Measurements from ENCODE around the gene EXOC2.
"Not testable (repeated sequence)": the region's sequence is repeated elsewhere in the genome, so short reads cannot be mapped to it uniquely, and the experiment has no call there.

The EXOC2 gene

DNA sequence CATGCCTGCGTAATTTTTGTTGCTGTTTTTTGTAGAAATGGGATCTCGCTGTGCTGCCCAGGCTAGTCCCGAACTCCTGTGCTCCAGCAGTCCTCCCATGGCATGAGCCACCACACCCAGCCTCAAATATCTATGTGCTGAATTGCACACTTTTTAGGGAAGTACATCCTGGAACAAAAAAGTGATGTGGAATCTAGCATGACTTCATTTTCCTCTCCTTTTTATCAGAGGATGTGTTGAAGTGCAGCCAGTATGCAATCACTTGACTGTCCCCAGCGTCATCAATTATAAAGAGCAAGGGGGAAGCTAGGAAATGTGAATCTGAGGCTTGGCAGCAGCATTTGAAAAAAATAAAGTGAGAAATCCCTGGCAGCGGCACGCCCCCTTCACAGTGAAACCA is 6.4 kb upstream of the EXOC2 start:
- no peak for DNase-seq (ENCODE audit: low read depth)
- in situ Hi-C loops (cut with HindIII; ENCODE audit: low sequenced_read_pairs) = no loop called here
- H3K4me3 ChIP-seq (ENCODE audit: low read depth, low read length) = no peak overlapping the region
- TF ChIP-seq, protein P1, sequence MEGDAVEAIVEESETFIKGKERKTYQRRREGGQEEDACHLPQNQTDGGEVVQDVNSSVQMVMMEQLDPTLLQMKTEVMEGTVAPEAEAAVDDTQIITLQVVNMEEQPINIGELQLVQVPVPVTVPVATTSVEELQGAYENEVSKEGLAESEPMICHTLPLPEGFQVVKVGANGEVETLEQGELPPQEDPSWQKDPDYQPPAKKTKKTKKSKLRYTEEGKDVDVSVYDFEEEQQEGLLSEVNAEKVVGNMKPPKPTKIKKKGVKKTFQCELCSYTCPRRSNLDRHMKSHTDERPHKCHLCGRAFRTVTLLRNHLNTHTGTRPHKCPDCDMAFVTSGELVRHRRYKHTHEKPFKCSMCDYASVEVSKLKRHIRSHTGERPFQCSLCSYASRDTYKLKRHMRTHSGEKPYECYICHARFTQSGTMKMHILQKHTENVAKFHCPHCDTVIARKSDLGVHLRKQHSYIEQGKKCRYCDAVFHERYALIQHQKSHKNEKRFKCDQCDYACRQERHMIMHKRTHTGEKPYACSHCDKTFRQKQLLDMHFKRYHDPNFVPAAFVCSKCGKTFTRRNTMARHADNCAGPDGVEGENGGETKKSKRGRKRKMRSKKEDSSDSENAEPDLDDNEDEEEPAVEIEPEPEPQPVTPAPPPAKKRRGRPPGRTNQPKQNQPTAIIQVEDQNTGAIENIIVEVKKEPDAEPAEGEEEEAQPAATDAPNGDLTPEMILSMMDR (IDR thresholded peaks at IDR 0.05; ENCODE audit: low read depth, low read length, missing control alignments) = no peak

DNA sequence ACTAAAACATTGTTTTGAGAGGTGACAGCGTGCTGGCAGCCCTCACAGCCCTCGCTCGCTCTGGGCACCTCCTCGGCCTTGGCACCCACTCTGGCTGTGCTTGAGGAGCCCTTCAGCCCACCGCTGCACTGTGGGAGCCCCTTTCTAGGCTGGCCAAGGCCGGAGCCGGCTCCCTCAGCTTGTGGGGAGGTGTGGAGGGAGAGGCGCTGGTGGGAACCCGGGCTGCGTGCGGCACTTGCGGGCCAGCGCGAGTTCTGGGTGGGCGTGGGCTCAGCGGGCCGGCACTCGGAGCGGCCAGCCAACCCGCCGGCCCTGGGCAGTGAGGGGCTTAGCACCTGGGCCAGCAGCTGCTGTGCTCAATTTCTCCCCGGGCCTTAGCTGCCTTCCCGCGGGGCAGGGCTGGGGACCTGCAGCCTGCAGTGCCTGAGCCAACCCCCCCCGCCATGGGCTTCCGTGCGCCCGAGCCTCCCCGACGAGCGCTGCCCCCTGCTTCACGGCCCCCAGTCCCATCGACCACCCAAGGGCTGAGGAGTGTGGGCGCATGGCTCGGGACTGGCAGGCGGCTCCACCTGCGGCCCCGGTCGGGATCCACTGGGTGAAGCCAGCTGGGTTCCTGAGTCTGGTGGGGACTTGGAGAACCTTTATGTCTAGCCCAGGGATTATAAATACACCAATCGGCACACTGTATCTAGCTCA is 1.6 kb upstream of the EXOC2 start:
- H3K4me3 ChIP-seq (ENCODE audit: low read depth, low read length); DNase-seq (ENCODE audit: low read depth); in situ Hi-C loops (cut with HindIII; ENCODE audit: low sequenced_read_pairs): not testable (repeated sequence)

DNA sequence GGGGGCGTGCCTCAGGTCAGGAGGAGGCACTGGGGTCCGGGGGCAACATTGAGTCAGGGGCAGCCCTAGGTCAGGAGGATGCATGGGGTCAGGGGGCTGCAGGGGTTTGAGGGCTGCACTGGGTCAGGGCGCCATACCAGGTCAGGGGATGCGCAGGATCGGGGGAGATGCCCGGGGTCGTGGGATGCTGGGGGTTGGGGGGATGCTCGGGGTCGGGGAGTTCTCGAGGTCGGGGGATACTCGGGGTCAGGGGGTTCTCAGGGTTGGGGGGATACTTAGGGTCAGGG is 727 bp upstream of the EXOC2 start:
- no peak for DNase-seq (ENCODE audit: low read depth)
- H3K4me3 ChIP-seq (ENCODE audit: low read depth, low read length) = peak overlapping the region; percentile 83
- TF ChIP-seq, protein P1 (IDR thresholded peaks at IDR 0.05; ENCODE audit: low read depth, low read length, missing control alignments) = no peak
- in situ Hi-C loops (cut with HindIII; ENCODE audit: low sequenced_read_pairs) = no loop called here

DNA sequence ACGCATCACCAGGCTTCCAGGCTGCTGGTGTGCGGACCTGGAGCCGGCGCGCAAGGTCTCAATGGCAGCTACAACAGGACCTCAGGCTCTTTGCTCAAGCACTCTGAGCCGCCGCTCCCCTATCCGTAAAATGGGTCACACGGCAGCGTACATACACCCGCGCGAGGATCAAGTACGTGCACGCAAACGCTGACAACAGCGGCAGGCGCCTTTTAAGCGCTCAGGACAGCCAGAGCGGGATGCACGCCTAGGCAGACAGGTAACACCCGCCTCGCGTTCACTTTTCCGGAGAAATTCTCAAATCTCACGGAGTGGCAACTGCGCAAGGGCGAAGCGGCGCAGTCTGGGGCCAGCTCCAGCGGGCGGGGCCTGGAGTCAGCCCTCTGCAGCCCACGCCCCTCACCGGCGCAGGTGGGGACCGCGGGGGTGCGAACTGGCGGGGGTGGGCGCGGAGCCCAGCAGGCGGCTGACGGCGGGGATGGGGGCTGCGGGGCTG is 535 bp downstream of the EXOC2 start:
- DNase-seq (ENCODE audit: low read depth) = no peak
- in situ Hi-C loops (cut with HindIII; ENCODE audit: low sequenced_read_pairs) = no loop called here
- peak overlapping the region; percentile 83 for H3K4me3 ChIP-seq (ENCODE audit: low read depth, low read length)
- TF ChIP-seq, protein P1 (IDR thresholded peaks at IDR 0.05; ENCODE audit: low read depth, low read length, missing control alignments) = no peak

DNA sequence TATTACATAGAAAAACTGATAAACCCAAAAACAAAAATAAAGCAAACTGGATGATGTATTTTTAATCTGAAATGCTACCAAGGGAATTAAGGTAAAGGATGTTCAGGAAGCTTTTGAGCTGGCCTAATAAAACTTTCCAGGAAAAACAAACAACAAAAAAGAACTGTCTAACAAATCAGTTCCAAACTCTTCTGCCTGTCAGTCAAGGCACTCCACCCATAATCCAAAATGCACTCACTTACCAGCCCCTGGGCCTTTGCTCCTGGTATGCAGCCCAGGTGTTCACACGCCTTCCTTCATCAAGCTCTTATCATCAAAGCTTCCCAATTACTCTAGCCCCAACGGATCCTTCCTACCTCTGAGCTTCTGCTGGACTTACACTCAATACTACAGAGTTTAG is 3.7 kb downstream of the EXOC2 start:
- no peak overlapping the region for H3K4me3 ChIP-seq (ENCODE audit: low read depth, low read length)
- DNase-seq (ENCODE audit: low read depth) = no peak
- in situ Hi-C loops (cut with HindIII; ENCODE audit: low sequenced_read_pairs) = no loop called here
- TF ChIP-seq, protein P1 (IDR thresholded peaks at IDR 0.05; ENCODE audit: low read depth, low read length, missing control alignments) = no peak

DNA sequence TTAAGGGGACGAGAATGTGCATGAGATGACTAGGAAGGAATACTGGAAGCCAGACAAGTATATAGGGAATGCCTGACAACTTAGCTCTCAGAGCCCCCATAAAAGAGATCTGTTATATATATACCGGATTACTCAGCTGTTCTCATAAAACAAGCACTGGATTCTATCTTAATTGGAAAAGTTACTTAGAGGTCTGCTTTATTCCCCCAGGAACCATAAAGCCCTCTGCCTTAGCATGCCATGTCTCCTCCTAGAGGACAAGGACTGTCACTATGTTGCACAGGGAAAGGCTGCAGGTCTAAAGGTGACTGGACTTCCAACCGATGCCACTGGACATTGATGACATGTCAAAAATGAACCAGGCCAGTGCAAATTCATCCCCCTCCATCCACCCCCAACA is 6.4 kb downstream of the EXOC2 start:
- in situ Hi-C loops (cut with HindIII; ENCODE audit: low sequenced_read_pairs) = no loop called here
- no peak overlapping the region for H3K4me3 ChIP-seq (ENCODE audit: low read depth, low read length)
- no peak for DNase-seq (ENCODE audit: low read depth)
- TF ChIP-seq, protein P1 (IDR thresholded peaks at IDR 0.05; ENCODE audit: low read depth, low read length, missing control alignments) = peak; percentile 27

DNA sequence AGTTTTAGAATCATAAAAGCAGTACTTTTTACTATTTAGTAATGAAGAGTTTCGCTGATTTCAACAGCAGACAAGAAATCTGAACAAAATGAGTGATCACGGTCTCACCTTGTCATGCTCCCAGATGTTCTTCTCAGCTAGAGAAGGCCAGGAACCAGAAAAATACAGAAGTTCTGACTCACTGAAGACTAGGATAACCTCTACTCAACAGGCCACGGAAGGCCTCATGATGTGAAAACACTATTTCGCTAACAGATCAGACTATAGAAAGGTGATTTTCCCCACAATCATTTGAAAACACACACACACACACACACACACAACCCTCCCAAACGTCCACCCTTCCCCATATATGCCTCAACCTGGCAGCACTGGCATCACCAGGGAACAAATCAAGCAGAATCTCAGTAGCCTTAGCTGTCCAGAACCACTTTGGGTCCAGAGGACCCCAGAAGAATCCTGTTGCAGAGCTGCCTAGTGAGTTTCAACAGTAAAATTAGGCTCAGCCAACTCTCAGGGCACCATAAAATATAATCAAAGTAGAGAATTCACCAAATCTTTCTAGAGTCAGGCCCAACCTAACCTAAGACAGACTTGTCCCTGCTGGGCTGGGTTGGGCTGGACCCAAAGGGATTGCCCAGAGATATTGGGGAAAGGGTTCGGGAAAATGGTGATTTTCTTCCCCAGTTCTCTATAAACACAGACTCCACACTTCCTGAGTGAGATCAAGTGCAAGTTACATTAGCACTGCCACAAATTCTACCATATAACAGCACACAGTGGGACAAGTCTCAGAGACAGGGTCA is 7.9 kb downstream of the EXOC2 start:
- TF ChIP-seq, protein P1 (IDR thresholded peaks at IDR 0.05; ENCODE audit: low read depth, low read length, missing control alignments) = no peak
- H3K4me3 ChIP-seq (ENCODE audit: low read depth, low read length) = no peak overlapping the region
- in situ Hi-C loops (cut with HindIII; ENCODE audit: low sequenced_read_pairs) = no loop called here
- DNase-seq (ENCODE audit: low read depth) = no peak
